ENCODE measurements around the gene C1QTNF1. TPM values are rescaled to one million over a fixed set of nuclear protein-coding genes. Genes with fewer than 3 reads are reported as not detected.

Gene C1QTNF1
- total and polyA plus RNA-seq, 9 of the 15 experiments (the other 6 are each of a cell fraction or from before 2014, with no cell fraction given), result 0.09 TPM; not detected in 8

- TF ChIP-seq MXD1 (CRISPR knock-in tag; IDR thresholded peaks at IDR 0.05; ENCODE audit: borderline replicate concordance, poor library complexity, severe bottlenecking) (no peak), ZBTB2 (IDR thresholded peaks at IDR 0.05) (no peak), STAG1 (CRISPR knock-in tag; IDR thresholded peaks at IDR 0.05; ENCODE audit: borderline replicate concordance) (no peak), ZBTB12 (CRISPR knock-in tag; IDR thresholded peaks at IDR 0.05) (no peak), ETV1 (tag; conservative IDR thresholded peaks at IDR 0.05; ENCODE audit: low read depth) (no peak), THRB (CRISPR knock-in tag; conservative IDR thresholded peaks at IDR 0.05) (no peak), USF2 (CRISPR knock-in tag; IDR thresholded peaks at IDR 0.05) (no peak), ZNF512 (tag; IDR thresholded peaks at IDR 0.05) (no peak), THAP12 (CRISPR knock-in tag; IDR thresholded peaks at IDR 0.05) (no peak), ZKSCAN1 (IDR thresholded peaks at IDR 0.05; ENCODE audit: low read depth, low read length) (no peak), C11orf30 (IDR thresholded peaks at IDR 0.05; ENCODE audit: low read depth) (no peak), TRIM25 (IDR thresholded peaks at IDR 0.05; ENCODE audit: borderline replicate concordance) (no peak), ARNT (IDR thresholded peaks at IDR 0.05) (0 out of 4 replicates have a peak, but pooled peaks of 1 of the 2 experiments have one; percentile 40)
These were observed 49.1 kb upstream of the C1QTNF1 start (continued) for GRCh38 chr17:78974635-78975591.

All from K562 (cell line).